WTC11 (cell line): ENCODE data around the gene TESK2.

ENCODE experiments used
- AFF4 ChIP-seq: sonication (generic); formaldehyde crosslinking; IDR thresholded peaks from 2 replicates; pipeline ENCODE4 v1.8.1; 2023; ENCODE audit warnings: mild to moderate bottlenecking, missing genetic modification reagents, borderline replicate concordance
- CTCF ChIP-seq: fragments of 200-600 bp; IDR thresholded peaks from 2 replicates; pipeline ENCODE4 v1.8.0; 2022; ENCODE audit warnings: antibody characterized with exemption

- no peak for TF ChIP-seq AFF4 (CRISPR knock-in tag)
- TF ChIP-seq CTCF, result no peak
These were observed 8.4 kb upstream of the TESK2 start for GRCh38 chr1:45499415-45499769.
